EL (cell line): ENCODE measurements around the gene ADCY1.
"Not testable (repeated sequence)": the region's sequence is repeated elsewhere in the genome, so short reads cannot be mapped to it uniquely, and the experiment has no call there.

ENCODE experiments used
- DNase-seq: peaks from one replicate; pipeline ENCODE4 v3.0.0-alpha.2; 2016

ADCY1 gene

GRCh38 chr7:45715471-45716352 lies 141.5 kb downstream of the ADCY1 start:
- no peak for DNase-seq

GRCh38 chr7:45716380-45717203 lies 142.4 kb downstream of the ADCY1 start:
- DNase-seq = no peak

DNA sequence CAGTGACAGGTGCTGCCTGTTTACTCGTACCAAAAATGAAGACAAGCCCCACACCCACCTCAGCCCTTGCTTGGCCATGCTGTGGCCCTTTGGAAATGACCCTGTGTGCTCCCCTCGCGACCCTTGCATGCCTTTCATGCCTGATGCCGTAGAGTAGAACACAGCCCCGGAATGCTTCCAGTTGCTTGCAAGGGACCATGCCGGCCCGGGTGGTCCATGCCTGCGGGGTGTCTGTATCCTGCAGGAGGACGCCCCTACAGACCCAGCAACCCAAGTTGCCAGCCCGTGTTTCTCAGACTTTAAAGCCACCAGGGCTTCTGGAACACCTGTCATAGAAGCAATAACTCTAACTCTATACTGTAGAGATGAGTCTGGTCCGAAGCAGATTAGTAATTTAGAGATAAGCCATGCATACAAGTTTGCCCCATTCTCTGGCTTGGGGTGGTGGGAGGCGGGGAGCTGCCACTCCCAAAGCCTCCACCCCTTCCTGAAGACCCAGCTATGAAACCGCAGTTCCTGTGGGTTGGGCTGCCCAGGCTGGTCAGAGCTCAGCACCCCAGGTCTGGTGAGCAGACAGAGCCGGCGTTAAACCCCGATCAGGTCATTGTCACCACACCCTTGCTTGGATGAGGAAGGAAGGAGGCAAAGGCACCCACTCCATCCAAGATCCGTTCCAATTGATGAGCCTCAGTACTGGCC lies 143.5 kb downstream of the ADCY1 start:
- no peak for DNase-seq

GRCh38 chr7:45718464-45719330 lies 144.5 kb downstream of the ADCY1 start:
- DNase-seq = peak; percentile 37

GRCh38 chr7:45720989-45721388 lies 146.8 kb downstream of the ADCY1 start:
- DNase-seq = no peak

DNA sequence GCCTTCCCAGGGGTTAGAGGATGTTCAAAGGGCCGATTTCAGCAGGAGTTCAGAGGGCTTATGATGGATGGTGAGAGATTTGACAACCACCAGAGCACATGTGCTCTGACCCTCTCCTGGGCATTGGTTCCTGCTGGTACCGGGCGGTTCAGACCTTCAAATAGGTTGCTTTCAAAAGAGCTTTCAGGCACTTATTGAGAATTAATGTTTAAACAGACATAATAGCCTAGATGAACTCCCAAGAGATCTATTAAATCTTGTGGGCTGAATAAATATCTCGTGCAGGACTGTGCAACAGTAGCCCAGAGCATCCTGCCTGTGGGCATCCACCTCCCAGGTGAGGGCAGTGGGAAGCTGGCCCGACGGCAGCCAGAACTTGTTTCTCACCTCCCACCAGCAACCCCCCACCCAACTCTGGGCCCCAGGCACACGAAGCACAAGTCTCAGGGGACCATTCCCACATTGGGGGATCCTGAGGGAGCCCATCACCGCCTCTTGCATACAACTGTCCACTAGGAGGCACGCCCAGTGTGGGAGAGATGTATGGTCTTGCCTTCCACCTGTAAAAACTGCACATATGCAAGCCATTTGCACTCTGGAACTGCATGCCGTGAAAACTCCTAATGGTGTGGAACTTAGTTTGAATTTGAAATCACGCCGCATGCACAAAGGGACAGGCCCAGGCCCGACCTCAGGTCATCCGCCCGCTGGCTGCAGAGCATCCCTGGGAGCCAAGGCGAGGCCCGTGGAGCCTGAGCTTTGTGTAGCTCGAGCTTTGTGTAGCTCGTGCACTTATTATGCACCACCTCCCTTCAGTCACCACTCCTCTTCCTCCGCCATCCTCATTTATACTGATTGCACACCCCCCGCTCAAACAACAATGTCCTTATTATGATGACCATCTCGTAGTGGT lies 147.8 kb downstream of the ADCY1 start:
- DNase-seq = no peak

DNA sequence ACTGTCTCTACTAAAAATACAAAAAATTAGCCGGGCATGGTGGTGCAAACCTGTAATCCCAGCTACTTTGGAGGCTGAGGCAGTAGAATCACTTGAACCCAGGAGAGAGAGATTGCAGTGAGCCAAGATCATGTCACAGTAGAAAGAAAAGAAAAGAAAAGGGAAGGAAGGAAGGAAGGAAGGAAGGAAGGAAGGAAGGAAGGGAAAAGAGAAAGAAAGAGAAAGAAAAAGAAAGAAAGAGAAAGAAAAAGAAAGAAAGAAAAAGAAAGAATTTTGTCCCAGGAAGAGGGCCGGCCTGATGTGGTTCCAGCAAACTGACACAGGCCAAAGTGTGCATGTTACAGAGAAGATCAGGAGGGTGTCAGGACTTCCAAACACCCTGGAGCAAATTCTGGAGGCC lies 151.1 kb downstream of the ADCY1 start:
- not testable (repeated sequence) for DNase-seq

- no peak for DNase-seq
Measured at GRCh38 chr7:45726883-45727282, 152.7 kb downstream of the ADCY1 start.

DNA sequence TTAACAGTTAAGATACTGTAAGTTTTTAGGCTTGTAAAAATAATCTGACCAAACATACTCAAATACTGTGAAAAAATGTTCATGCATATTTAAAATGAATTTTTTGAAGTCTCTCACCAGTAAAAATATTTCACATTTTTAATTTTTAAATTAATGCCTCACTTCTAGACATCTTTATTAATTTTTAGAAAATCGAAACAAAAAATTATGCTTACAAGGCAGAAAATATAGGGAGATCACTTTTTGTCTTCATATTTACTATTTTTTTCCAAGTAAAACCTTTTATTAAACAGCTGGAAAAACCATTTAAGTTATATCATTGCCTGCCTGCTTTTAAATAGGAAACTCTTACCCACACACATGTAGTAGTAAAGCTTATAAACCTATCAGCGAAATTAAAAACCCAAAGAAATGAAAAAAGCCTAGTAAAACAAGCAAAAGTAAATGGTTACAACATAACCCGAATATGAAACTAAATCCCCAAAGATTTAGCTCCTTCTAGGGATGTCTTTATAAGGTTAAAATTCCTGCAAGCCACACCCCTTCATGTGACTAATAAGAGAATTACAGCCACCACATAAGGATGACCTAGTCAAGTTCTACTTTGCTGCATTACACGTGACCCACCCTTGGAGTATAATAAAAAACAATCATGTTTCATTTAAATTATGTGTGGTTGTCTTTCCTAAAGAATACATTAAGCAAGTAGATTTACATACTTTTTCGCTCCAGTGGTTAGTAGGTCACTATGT lies 157.7 kb downstream of the ADCY1 start:
- DNase-seq = peak; percentile 79

GRCh38 chr7:45738920-45739319 lies 164.8 kb downstream of the ADCY1 start:
- not testable (repeated sequence) for DNase-seq

DNA sequence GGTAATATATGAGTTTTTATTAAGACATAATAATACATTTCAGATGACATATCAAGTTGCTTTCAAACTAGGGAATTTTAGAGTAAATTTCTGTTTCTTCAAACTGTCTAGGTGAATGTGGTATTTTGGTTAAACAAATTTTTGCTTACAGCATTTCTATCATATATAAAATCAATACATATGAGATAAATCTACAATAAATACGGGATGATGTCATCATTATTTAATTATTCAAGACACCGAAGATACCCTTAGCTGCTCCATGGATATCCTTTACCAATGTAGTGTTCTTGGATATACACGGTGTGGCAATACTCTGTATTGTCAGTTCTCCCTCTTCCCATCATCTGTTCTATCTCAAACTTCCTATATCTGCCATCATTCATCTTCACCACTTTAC lies 166.4 kb downstream of the ADCY1 start:
- DNase-seq = not testable (repeated sequence)

DNA sequence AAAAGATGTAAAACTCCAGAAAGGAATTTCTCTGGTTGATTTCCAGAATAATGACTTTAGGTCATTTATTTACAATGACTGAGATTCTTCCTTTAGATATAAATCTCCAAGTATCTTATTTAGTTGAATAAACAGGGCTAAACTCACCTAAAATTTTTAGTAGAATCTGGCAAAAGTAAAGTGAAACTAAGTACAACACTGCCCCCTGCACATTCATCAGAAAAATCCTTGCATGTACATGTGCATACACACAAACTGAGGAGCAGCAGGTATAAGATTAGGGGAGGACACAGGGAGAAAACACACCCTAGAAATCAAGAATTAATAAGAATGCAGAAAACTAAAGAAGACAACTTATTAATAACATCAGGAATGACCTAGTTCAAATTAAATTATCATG lies 174.8 kb downstream of the ADCY1 start:
- not testable (repeated sequence) for DNase-seq

DNA sequence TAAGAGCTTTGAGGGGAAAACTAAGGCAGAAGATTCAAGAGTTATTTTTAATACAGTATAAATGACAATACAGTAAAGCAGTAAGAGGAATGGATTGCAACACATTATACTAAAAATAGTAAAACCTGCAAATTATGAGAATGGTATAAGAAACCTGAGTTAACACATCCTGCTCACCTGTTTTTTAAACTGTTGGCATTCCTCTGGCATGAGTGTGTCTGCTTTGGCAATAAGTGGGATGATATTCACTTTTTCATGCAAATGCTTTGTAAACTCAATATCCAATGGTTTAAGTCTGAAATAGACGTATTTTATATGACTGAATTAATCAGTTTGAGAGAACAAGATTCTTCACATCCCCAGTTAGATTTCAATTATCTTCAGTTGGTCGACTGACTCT lies 177.2 kb downstream of the ADCY1 start:
- DNase-seq = not testable (repeated sequence)

- not testable (repeated sequence) for DNase-seq
Measured at GRCh38 chr7:45756333-45756732, 182.2 kb downstream of the ADCY1 start.

DNA sequence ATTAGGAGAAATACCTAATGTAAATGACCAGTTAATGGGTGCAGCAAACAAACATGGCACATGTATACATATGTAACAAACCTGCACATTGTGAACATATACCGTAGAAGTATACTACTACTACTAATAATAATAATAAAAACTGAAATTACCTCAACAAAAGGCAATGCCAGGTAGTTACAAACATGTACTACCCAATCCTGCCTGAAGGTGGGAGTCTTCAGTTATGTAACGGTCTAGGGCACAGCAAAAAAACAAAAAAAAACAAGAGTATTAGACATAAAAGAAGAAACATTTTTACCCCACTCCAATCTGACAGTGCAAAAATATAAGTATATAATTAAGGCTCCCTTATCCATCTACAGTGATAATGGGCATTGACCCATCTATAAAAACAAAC lies 182.6 kb downstream of the ADCY1 start:
- DNase-seq = not testable (repeated sequence)

DNA sequence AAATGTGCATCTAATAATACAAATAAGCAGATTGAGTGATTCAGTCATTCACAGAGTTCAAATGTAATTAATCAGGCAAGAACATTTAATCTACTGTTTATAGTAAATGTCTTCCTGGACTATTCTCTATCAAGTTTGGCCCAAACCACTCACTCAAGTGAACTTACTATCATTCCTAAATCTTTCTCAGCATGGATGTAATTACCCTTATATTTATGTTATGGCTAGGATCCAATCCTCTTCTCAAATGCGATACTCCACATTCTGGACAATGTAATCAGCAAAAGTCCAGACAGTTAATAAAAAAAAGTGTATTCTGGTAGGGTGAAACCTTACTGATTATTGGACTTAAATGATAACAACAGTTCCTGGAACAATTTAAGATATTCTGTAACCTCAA lies 185.3 kb downstream of the ADCY1 start:
- DNase-seq = not testable (repeated sequence)

DNA sequence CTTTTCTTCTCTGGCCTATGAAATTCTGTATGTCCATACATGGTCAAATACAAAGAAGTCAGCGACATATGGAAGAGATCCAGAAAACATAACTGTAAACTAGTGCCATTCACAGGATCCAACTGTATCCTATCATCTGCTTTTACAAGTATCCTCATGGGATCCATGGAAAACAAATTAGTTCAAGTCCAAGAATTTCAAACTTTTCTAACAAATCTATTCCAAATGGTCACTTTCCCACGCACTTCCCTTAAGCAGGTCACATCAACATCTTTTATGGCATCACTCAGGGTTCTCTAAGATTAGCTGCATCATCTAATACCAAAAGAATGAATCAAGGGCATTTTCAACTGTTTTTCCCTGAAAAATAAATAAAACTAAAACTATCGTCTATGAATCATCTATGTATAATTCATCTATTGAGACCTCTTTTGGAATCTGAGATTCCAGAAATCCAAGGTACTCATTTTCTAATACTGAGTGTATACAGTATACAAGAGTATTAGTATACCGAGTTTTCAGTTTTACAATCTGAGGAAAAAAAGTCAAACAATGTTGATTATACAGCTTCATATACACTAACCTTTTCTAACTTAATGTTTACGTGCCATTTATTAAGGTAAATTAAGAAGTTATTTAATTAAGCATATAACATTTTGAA lies 187.5 kb downstream of the ADCY1 start:
- peak; percentile 95 for DNase-seq

GRCh38 chr7:45762225-45762994 lies 188.2 kb downstream of the ADCY1 start:
- peak; percentile 63 for DNase-seq
